ENCODE results near the gene BCAP31. TPM values are rescaled to one million over a fixed set of nuclear protein-coding genes. Genes with fewer than 3 reads are reported as not detected.

The BCAP31 gene
- total RNA-seq, 1 experiment from 2014 or later, result 150 TPM

GRCh38 chrX:153719238-153719637 lies 4.9 kb downstream of the BCAP31 start:
- H3K27me3 Mint-ChIP-seq (ENCODE audit: low read depth), result no peaks in the 10 kb centered on the region
- H3K4me1 Mint-ChIP-seq, result peaks cover 7% of the 10 kb centered on the region
- TF ChIP-seq CDX4 (CRISPR knock-in tag; IDR thresholded peaks at IDR 0.05; ENCODE audit: borderline replicate concordance), result no peak
- no peak for TF ChIP-seq CREB1 (CRISPR knock-in tag; IDR thresholded peaks at IDR 0.05)
- TF ChIP-seq, protein P1, sequence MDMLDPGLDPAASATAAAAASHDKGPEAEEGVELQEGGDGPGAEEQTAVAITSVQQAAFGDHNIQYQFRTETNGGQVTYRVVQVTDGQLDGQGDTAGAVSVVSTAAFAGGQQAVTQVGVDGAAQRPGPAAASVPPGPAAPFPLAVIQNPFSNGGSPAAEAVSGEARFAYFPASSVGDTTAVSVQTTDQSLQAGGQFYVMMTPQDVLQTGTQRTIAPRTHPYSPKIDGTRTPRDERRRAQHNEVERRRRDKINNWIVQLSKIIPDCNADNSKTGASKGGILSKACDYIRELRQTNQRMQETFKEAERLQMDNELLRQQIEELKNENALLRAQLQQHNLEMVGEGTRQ (CRISPR knock-in tag; IDR thresholded peaks at IDR 0.05), result no peak
- TF ChIP-seq CREM (CRISPR knock-in tag; IDR thresholded peaks at IDR 0.05), result no peak
- TF ChIP-seq, protein P2, sequence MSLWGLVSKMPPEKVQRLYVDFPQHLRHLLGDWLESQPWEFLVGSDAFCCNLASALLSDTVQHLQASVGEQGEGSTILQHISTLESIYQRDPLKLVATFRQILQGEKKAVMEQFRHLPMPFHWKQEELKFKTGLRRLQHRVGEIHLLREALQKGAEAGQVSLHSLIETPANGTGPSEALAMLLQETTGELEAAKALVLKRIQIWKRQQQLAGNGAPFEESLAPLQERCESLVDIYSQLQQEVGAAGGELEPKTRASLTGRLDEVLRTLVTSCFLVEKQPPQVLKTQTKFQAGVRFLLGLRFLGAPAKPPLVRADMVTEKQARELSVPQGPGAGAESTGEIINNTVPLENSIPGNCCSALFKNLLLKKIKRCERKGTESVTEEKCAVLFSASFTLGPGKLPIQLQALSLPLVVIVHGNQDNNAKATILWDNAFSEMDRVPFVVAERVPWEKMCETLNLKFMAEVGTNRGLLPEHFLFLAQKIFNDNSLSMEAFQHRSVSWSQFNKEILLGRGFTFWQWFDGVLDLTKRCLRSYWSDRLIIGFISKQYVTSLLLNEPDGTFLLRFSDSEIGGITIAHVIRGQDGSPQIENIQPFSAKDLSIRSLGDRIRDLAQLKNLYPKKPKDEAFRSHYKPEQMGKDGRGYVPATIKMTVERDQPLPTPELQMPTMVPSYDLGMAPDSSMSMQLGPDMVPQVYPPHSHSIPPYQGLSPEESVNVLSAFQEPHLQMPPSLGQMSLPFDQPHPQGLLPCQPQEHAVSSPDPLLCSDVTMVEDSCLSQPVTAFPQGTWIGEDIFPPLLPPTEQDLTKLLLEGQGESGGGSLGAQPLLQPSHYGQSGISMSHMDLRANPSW (CRISPR knock-in tag; conservative IDR thresholded peaks at IDR 0.05; ENCODE audit: low read depth), result no peak
- TF ChIP-seq ZNF671 (CRISPR knock-in tag; IDR thresholded peaks at IDR 0.05), result no peak
- no peak for TF ChIP-seq TEAD4 (CRISPR knock-in tag; IDR thresholded peaks at IDR 0.05)
- no peak for TF ChIP-seq NFATC4 (CRISPR knock-in tag; IDR thresholded peaks at IDR 0.05)
- no peak for TF ChIP-seq CBFB (CRISPR knock-in tag; IDR thresholded peaks at IDR 0.05; ENCODE audit: low read depth)
- TF ChIP-seq FOXP1 (CRISPR knock-in tag; IDR thresholded peaks at IDR 0.05; ENCODE audit: borderline replicate concordance), result no peak
- no peak for TF ChIP-seq ETV6 (CRISPR knock-in tag; IDR thresholded peaks at IDR 0.05)
- no peak for TF ChIP-seq EMX1 (CRISPR knock-in tag; IDR thresholded peaks at IDR 0.05)
- TF ChIP-seq ZNF219 (CRISPR knock-in tag; IDR thresholded peaks at IDR 0.05; ENCODE audit: borderline replicate concordance), result no peak
- no peak for TF ChIP-seq SMAD3 (CRISPR knock-in tag; IDR thresholded peaks at IDR 0.05; ENCODE audit: borderline replicate concordance)
- no peak for TF ChIP-seq SP1 (CRISPR knock-in tag; conservative IDR thresholded peaks at IDR 0.05)
- TF ChIP-seq, protein P3, sequence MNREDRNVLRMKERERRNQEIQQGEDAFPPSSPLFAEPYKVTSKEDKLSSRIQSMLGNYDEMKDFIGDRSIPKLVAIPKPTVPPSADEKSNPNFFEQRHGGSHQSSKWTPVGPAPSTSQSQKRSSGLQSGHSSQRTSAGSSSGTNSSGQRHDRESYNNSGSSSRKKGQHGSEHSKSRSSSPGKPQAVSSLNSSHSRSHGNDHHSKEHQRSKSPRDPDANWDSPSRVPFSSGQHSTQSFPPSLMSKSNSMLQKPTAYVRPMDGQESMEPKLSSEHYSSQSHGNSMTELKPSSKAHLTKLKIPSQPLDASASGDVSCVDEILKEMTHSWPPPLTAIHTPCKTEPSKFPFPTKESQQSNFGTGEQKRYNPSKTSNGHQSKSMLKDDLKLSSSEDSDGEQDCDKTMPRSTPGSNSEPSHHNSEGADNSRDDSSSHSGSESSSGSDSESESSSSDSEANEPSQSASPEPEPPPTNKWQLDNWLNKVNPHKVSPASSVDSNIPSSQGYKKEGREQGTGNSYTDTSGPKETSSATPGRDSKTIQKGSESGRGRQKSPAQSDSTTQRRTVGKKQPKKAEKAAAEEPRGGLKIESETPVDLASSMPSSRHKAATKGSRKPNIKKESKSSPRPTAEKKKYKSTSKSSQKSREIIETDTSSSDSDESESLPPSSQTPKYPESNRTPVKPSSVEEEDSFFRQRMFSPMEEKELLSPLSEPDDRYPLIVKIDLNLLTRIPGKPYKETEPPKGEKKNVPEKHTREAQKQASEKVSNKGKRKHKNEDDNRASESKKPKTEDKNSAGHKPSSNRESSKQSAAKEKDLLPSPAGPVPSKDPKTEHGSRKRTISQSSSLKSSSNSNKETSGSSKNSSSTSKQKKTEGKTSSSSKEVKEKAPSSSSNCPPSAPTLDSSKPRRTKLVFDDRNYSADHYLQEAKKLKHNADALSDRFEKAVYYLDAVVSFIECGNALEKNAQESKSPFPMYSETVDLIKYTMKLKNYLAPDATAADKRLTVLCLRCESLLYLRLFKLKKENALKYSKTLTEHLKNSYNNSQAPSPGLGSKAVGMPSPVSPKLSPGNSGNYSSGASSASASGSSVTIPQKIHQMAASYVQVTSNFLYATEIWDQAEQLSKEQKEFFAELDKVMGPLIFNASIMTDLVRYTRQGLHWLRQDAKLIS (CRISPR knock-in tag; IDR thresholded peaks at IDR 0.05; ENCODE audit: borderline replicate concordance), result no peak
- TF ChIP-seq IRF2 (CRISPR knock-in tag; IDR thresholded peaks at IDR 0.05; ENCODE audit: borderline replicate concordance, low read depth), result no peak
- TF ChIP-seq JAZF1 (CRISPR knock-in tag; IDR thresholded peaks at IDR 0.05), result no peak
- no peak for TF ChIP-seq GABPB1 (CRISPR knock-in tag; IDR thresholded peaks at IDR 0.05)
- no peak for TF ChIP-seq FOXP4 (CRISPR knock-in tag; IDR thresholded peaks at IDR 0.05)
- DNase-seq (ENCODE audit: low spot score), result no peak
- ChIA-PET CTCF (no interaction called here), POLR2A (no interaction called here)
- no peak for ATAC-seq
- no peak overlapping the region for H3K4me3 Mint-ChIP-seq
- H3K9me3 Mint-ChIP-seq, result no peaks in the 10 kb centered on the region
- no peak overlapping the region for H3K27ac Mint-ChIP-seq
- H3K36me3 Mint-ChIP-seq, result peaks cover 47% of the 10 kb centered on the region

Measured in WTC11 (cell line).